Pancreas (tissue), 10 donors: ENCODE results near the gene STOX2. TPM values are rescaled to one million over a fixed set of nuclear protein-coding genes. Genes with fewer than 3 reads are reported as not detected.

Source experiments
- ATAC-seq, 4 donors: fragments of 200-7000 bp; cut with Tn5 transposase; one replicate each; pipeline versions ENCODE4 v1.8.0 to v1.9.1; 2020; ENCODE audit warnings: mild to moderate bottlenecking in 4 of 4, moderate library complexity in 4 of 4
- DNase-seq, 6 donors: peaks; one replicate each; pipeline ENCODE4 v3.0.0-alpha.2; 2020
- FAIRE-seq: peaks from 2 replicates; lab custom pipeline; 2012; peaks lifted over from hg19 to GRCh38; lab: Jason Lieb, UNC
- H3K27ac ChIP-seq, 4 donors: fragments of 200-600 bp; sonication (generic); 1 replicate in 3 of 4; 2 replicates in 1 of 4; pipeline versions ENCODE4 v1.5.0 to v1.8.0; 2020
- H3K27me3 ChIP-seq, 4 donors: fragments of 200-600 bp; one replicate each; pipeline ENCODE4 v1.8.0; 2021
- H3K36me3 ChIP-seq, 3 donors: fragments of 200-600 bp; sonication (generic) in 1 of 3; one replicate each; pipeline versions ENCODE4 v1.5.0 to v1.8.0; 2020 to 2021
- H3K4me1 ChIP-seq, 3 donors: fragments of 200-600 bp; one replicate each; pipeline ENCODE4 v1.8.0; 2021
- H3K4me3 ChIP-seq, 4 donors: fragments of 200-600 bp; sonication (generic) in 2 of 4; one replicate each; pipeline versions ENCODE4 v1.5.0 to v1.8.0; 2020 to 2021
- H3K9me3 ChIP-seq, 4 donors: fragments of 200-600 bp; one replicate each; pipeline ENCODE4 v1.8.0; 2021
- WGBS, 2 donors: extraction: QIAGEN DNeasy Blood & Tissue Kit; methylation state at CpG; one replicate each; pipeline ENCODE4 v1.1.7; 2013; 5-methylcytosine and 5-hydroxymethylcytosine counted together
- intact Hi-C, 3 donors: fragments of 100-400 bp; cut with DNase I; formaldehyde crosslinking; loops; one replicate each; pipeline versions ENCODE4 v1.11.1 to v1.14.2; 2022
- polyA plus RNA-seq, 2 donors: library from polyadenylated mRNA; stranded (reverse); fragments of 200-250 nt; gene quantifications; one replicate each; pipeline ENCODE4 v1.2.3, GENCODE V29; 2013
- total RNA-seq, 6 donors: library from RNA; stranded (reverse); fragmentation: NEBNext Ultra II Directional in 4 of 6; extraction: Animal tissue kit (Norgen Biotek cat#: 25700) in 4 of 6; gene quantifications; one replicate each; pipeline versions ENCODE4 v1.2.1 to v1.2.4, GENCODE V29; 2021 to 2023
- TF ChIP-seq, protein P1 (sequence below), 4 donors: fragments of 200-600 bp; sonication (generic) in 3 of 4; IDR thresholded peaks; one replicate each; pipeline versions ENCODE4 v1.5.0 to v1.8.0; 2021; ENCODE audit warnings: antibody characterized with exemption in 4 of 4
- donor health status: healthy with polysubstance abuse.
- donor health status: DM: no; HTN: no; CAD: no; lungs with moderate emphysema.
- donor health status: DM: no; HTN: no; CAD: no.
- donor health status: control.
- donor health status: control.
- donor health status: Bipolar disorder and iron deficiency.
- donor health status: DM: yes; HTN: yes; CAD: no.
- donor health status: DM: no; HTN: no; CAD: no.
- donor health status: DM: no; HTN: no; CAD: no.
- donor health status: DM: yes; HTN: yes; CAD: no.

Gene STOX2
- total and polyA plus RNA-seq, 8 donors: 3.5 to 11.9 (median 8.8) TPM

DNA sequence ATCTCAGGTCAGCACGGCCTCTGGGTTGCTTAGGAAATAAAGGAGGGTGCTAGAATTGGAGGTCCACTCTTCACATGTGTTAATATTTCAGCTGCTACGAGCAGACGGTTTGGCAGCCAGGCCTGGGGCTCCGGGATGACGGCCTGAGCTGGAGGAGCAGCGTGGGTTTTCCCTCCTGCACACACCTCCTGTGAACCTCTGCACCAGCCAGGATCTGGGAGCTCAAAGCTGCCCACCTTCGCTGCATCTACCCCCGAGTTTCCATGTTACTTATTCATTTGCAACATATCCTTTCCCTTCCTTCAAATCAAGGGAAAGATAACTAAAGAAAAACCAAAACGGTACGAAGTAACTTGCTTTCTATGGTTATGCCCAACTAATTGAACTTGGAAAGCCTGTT lies 13.6 kb downstream of the STOX2 start:
- TF ChIP-seq, protein P1, sequence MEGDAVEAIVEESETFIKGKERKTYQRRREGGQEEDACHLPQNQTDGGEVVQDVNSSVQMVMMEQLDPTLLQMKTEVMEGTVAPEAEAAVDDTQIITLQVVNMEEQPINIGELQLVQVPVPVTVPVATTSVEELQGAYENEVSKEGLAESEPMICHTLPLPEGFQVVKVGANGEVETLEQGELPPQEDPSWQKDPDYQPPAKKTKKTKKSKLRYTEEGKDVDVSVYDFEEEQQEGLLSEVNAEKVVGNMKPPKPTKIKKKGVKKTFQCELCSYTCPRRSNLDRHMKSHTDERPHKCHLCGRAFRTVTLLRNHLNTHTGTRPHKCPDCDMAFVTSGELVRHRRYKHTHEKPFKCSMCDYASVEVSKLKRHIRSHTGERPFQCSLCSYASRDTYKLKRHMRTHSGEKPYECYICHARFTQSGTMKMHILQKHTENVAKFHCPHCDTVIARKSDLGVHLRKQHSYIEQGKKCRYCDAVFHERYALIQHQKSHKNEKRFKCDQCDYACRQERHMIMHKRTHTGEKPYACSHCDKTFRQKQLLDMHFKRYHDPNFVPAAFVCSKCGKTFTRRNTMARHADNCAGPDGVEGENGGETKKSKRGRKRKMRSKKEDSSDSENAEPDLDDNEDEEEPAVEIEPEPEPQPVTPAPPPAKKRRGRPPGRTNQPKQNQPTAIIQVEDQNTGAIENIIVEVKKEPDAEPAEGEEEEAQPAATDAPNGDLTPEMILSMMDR (IDR thresholded peaks at IDR 0.05): no peak
- Histone ChIP-seq H3K9me3 (no peaks in the 10 kb centered on the region), H3K27me3 (no peaks in the 10 kb centered on the region), H3K36me3 (no peaks in the 10 kb centered on the region), H3K27ac (no peak overlapping the region), H3K4me3 (no peak overlapping the region), H3K4me1 (no peaks in the 10 kb centered on the region)
- ATAC-seq (no peak), FAIRE-seq (no peak), DNase-seq (no peak)
- WGBS, 2 donors: 94 to 95% methylated on average over 10 of the region's 10 CpGs
- intact Hi-C loops: no loop called here

DNA sequence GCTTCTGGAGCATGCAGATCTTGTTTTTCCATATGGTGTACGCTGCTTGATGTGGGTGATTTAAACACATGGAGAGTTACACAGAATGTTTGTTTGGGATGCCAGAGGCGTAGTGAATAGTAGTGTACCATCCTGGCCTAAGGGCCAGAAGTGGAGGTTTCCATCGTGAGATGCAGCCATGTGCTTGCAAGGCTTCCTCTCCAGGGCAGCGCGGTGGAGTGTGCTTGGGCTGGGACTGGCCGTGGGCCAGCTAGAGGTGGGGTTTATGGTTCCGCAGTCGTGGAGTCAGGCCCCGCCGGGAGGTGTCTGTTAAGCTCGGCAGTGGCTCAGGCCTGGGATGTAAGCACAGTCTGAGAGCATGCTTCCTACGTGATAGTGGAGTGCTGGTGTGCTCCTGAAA lies 14.0 kb downstream of the STOX2 start:
- Histone ChIP-seq H3K27ac (no peak overlapping the region), H3K9me3 (no peaks in the 10 kb centered on the region), H3K27me3 (no peaks in the 10 kb centered on the region), H3K36me3 (no peaks in the 10 kb centered on the region), H3K4me1 (no peaks in the 10 kb centered on the region), H3K4me3 (no peak overlapping the region)
- DNase-seq: peak in 2 of 6 donors; percentile 34 to 53
- WGBS, 2 donors: 78 to 82% methylated on average over 12 of the region's 12 CpGs
- intact Hi-C loops: no loop called here
- TF ChIP-seq, protein P1 (IDR thresholded peaks at IDR 0.05): no peak
- ATAC-seq: no peak
- no peak for FAIRE-seq

DNA sequence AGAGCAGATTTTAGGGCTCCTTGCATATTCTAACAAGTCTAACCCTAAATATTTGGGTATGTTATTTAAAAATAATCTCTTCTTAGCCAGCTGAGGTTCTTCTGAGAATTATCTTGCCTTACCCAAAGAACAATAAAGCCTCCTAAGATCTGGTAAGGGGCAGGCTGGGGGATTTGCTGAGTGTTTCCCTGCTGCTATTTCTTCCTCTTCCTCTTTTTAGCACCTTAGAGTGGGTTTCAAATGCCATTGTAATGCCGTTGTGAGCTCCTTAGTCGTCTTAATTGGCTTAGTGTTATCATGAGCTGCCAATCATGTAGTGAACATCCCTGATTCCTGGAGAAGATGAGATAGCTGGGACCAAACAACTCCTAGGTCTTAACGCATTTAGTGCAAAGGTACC lies 15.4 kb downstream of the STOX2 start:
- no peak for ATAC-seq
- Histone ChIP-seq H3K9me3 (no peaks in the 10 kb centered on the region), H3K4me3 (no peak overlapping the region), H3K36me3 (no peaks in the 10 kb centered on the region), H3K27me3 (no peaks in the 10 kb centered on the region), H3K4me1 (no peaks in the 10 kb centered on the region), H3K27ac (no peak overlapping the region)
- TF ChIP-seq, protein P1 (IDR thresholded peaks at IDR 0.05): no peak
- no peak for FAIRE-seq
- 45 to 49% methylated on average over 3 of the region's 3 CpGs for WGBS, 2 donors
- intact Hi-C loops: no loop called here
- no peak for DNase-seq

DNA sequence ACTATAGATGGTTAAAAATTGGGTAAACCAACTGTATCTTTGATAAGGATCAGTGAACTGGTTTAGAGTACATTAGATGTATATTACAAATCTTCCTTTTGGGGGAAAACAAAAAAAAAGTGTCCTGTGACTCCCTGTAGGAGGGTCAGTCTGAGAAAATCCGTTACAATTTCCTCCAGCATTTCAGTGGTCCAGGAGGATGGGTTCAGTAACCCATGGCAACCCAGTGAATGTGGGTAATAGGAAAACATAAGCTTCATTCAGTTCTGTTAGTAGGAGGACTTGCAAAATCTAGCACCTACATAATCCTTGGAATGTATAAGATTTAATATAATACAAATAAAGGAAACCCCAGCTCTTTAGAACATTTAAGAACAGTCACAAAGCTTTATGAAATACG lies 16.2 kb downstream of the STOX2 start:
- TF ChIP-seq, protein P1 (IDR thresholded peaks at IDR 0.05): no peak
- Histone ChIP-seq H3K36me3 (no peaks in the 10 kb centered on the region), H3K9me3 (no peaks in the 10 kb centered on the region), H3K27me3 (no peaks in the 10 kb centered on the region), H3K4me1 (no peaks in the 10 kb centered on the region), H3K27ac (no peak overlapping the region), H3K4me3 (no peak overlapping the region)
- ATAC-seq (no peak), FAIRE-seq (no peak), DNase-seq (no peak)
- 89 to 92% methylated on average over 2 of the region's 2 CpGs for WGBS, 2 donors
- intact Hi-C loops: no loop called here

DNA sequence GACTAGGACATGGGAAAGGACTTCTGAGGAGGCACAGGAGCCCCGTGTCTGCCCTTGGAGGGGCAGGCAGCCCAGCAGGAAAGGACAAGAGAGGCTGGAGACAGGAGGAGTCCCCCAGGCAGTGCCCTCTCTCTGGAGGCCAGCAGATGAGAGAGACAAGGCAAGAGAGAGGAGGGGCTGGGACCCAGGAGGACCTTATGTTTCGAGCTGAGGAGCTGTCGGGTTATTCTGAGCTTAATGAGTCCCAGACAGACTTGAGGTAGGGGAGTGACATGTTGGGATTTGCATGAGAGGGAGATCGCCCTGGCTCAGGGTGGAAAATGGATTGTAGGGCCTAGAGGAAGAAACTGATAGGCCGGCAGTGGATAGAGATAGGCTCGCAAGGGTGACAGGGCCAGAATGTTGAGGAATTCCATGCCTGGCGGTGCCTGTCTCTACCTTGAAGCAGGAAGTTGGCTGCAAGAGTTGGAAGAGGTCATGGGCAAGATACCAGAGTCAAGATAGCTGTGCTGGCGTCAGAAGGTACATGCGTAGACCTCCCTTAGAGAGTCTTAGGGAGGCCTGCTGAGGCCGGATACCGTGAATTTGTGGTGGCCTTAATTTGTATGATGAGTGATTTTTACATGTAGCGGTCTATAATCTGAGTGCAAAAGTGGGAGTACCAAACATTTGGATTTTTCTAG lies 19.4 kb downstream of the STOX2 start:
- FAIRE-seq (no peak), DNase-seq (peak in 1 of 6 donors; percentile 11), ATAC-seq (peak in 2 of 4 donors; percentile 39 to 58)
- Histone ChIP-seq H3K27me3 (no peaks in the 10 kb centered on the region), H3K4me3 (no peak overlapping the region), H3K4me1 (peaks cover 0 to 4% (median 0%) of the 10 kb centered on the region in 3 donors), H3K36me3 (no peaks in the 10 kb centered on the region), H3K27ac (no peak overlapping the region), H3K9me3 (no peaks in the 10 kb centered on the region)
- TF ChIP-seq, protein P1 (IDR thresholded peaks at IDR 0.05): no peak
- intact Hi-C loops: no loop called here
- 75 to 82% methylated on average over 12 of the region's 12 CpGs for WGBS, 2 donors
